H1 (cell line): ENCODE results near the gene TBX15. TPM values are rescaled to one million over a fixed set of nuclear protein-coding genes. Genes with fewer than 3 reads are reported as not detected.

Source experiments
- CHD7 ChIP-seq: fragments of 300-600 bp; sonication (generic); IDR thresholded peaks from 2 replicates; pipeline ENCODE4 v1.7.1; 2012; ENCODE audit warnings: low read length, moderate library complexity, mild to moderate bottlenecking, inconsistent platforms; ENCODE audit not compliant: insufficient replicate concordance
- EGR1 ChIP-seq: IDR thresholded peaks from 2 replicates; pipeline ENCODE4 v1.6.1; 2011; ENCODE audit warnings: low read depth, low read length, borderline replicate concordance
- GTF2F1 ChIP-seq: IDR thresholded peaks from 2 replicates; pipeline ENCODE4 v1.6.1; 2012; ENCODE audit warnings: low read depth, low read length, improper control_type of control experiment, borderline replicate concordance
- HDAC2 ChIP-seq, 2 experiments: fragments of 300-600 bp in 1 of 2; sonication (generic) in 1 of 2; IDR thresholded peaks; 2 replicates each; pipeline ENCODE4 v1.6.1; 2011 to 2012; ENCODE audit warnings: low read depth in 2 of 2, low read length in 2 of 2, mild to moderate bottlenecking in 2 of 2, moderate library complexity in 2 of 2, borderline replicate concordance in 1 of 2, inconsistent platforms in 1 of 2
- JUND ChIP-seq: IDR thresholded peaks from 2 replicates; pipeline ENCODE4 v1.6.1; 2011; ENCODE audit warnings: mild to moderate bottlenecking, improper control_type of control experiment, low read length
- KDM1A ChIP-seq: fragments of 200-600, 300-600 bp; sonication (generic); IDR thresholded peaks from 2 replicates; pipeline ENCODE4 v1.7.1; 2016; ENCODE audit warnings: mild to moderate bottlenecking, low read length, borderline replicate concordance
- MAX ChIP-seq: IDR thresholded peaks from 2 replicates; pipeline ENCODE4 v1.6.1; 2012; ENCODE audit warnings: inconsistent platforms
- NRF1 ChIP-seq: IDR thresholded peaks from 2 replicates; pipeline ENCODE4 v1.6.1; 2011; ENCODE audit warnings: mild to moderate bottlenecking, low read depth, low read length, improper control_type of control experiment
- RBBP5 ChIP-seq: IDR thresholded peaks from 2 replicates; pipeline ENCODE4 v1.7.1; 2012; ENCODE audit warnings: low read depth, mild to moderate bottlenecking, inconsistent platforms, low read length, moderate library complexity, borderline replicate concordance
- SP4 ChIP-seq: IDR thresholded peaks from 2 replicates; pipeline ENCODE4 v1.6.1; 2012; ENCODE audit warnings: low read length, inconsistent platforms
- polyA plus RNA-seq, 7 experiments: library from polyadenylated mRNA; depleted of rRNA in 3 of 7; stranded (reverse) in 5 of 7; unstranded in 2 of 7; fragments of >200 nt in 5 of 7; fragments of 200-250 nt in 2 of 7; gene quantifications; 1 replicate in 5 of 7; 2 replicates in 1 of 7; 4 replicates in 1 of 7; pipeline versions ENCODE4 v1.2.1 to v1.2.3, GENCODE V29; 2011 to 2013; ENCODE audit warnings: missing spikeins in 2 of 7, mixed read lengths in 2 of 7
- total RNA-seq: library from RNA; stranded (reverse); fragmentation: NEBNext Ultra II Directional; extraction: Animal tissue kit (Norgen Biotek cat#: 25700); gene quantifications from 2 replicates; pipeline ENCODE4 v1.2.1, GENCODE V29; 2021

Gene TBX15
- total and polyA plus RNA-seq, 2 of the 8 experiments (the other 6 are each of a cell fraction or from before 2014, with no cell fraction given), result 0.14 to 0.24 TPM

GRCh38 chr1:118951270-118951936, 36.7 kb downstream of the TBX15 start (continued):
- TF ChIP-seq CHD7 (no peak), EGR1 (no peak), GTF2F1 (no peak), NRF1 (no peak), HDAC2 (IDR thresholded peaks at IDR 0.05; ENCODE audit: borderline replicate concordance in 1 of 2, low read depth in 2 of 2, low read length in 2 of 2) (no peak), SP4 (no peak), JUND (no peak), KDM1A (no peak), MAX (no peak), RBBP5 (no peak)
